WTC11 (cell line): Measurements from ENCODE around the gene CFAP100. TPM values are rescaled to one million over a fixed set of nuclear protein-coding genes. Genes with fewer than 3 reads are reported as not detected.
A peak's percentile ranks its signal among the peaks of the same experiment; 100 is the strongest.

Experiments
- ATAC-seq: fragments of 200-7000 bp; cut with Tn5 transposase; 2 replicates; pipeline ENCODE4 v1.10.0; 2021; ENCODE audit warnings: mild to moderate bottlenecking, moderate library complexity
- CTCF ChIA-PET: fragments of 300-600 bp; sonication (Branson Sonifier 250); formaldehyde crosslinking; loops from one replicate; lab custom pipeline; 2021; ENCODE audit warnings: antibody characterized with exemption; lab: Charles Lee
- POLR2A ChIA-PET: fragments of 350-600 bp; sonication (Branson Sonifier 250); formaldehyde crosslinking; loops from one replicate; lab custom pipeline; 2021; ENCODE audit warnings: antibody characterized with exemption; lab: Charles Lee
- DNase-seq: peaks from one replicate; pipeline ENCODE4 v3.0.0; 2021; ENCODE audit warnings: low spot score
- H3K27ac Mint-ChIP-seq: 2 replicates; pipeline ENCODE4 v1.8.0; 2021; ENCODE audit warnings: mixed read lengths
- H3K27me3 Mint-ChIP-seq: 2 replicates; pipeline ENCODE4 v1.8.0; 2021; ENCODE audit warnings: low read depth, mild to moderate bottlenecking, moderate library complexity, mixed read lengths
- H3K36me3 Mint-ChIP-seq: 2 replicates; pipeline ENCODE4 v1.8.0; 2021; ENCODE audit warnings: mixed read lengths
- H3K4me1 Mint-ChIP-seq: 2 replicates; pipeline ENCODE4 v1.8.0; 2022; ENCODE audit warnings: mixed read lengths
- H3K4me3 Mint-ChIP-seq: 2 replicates; pipeline ENCODE4 v1.8.0; 2021; ENCODE audit warnings: mild to moderate bottlenecking, moderate library complexity, mixed read lengths
- H3K9me3 Mint-ChIP-seq: 2 replicates; pipeline ENCODE4 v1.8.0; 2021; ENCODE audit warnings: mixed read lengths
- FOXP1 ChIP-seq: sonication (generic); formaldehyde crosslinking; IDR thresholded peaks from 2 replicates; pipeline ENCODE4 v1.8.0; 2022; ENCODE audit warnings: missing genetic modification reagents, mild to moderate bottlenecking, moderate library complexity, borderline replicate concordance
- HMGA2 ChIP-seq: fragments of 250-450 bp; sonication (Bioruptor Pico); IDR thresholded peaks from 2 replicates; pipeline ENCODE4 v1.4.0; 2021; ENCODE audit warnings: mild to moderate bottlenecking, moderate library complexity
- JAZF1 ChIP-seq: fragments of 250-450 bp; sonication (Bioruptor Pico); IDR thresholded peaks from 2 replicates; pipeline ENCODE4 v1.9.0; 2021; ENCODE audit warnings: moderate library complexity, mild to moderate bottlenecking, inconsistent platforms
- JUN ChIP-seq: sonication (generic); formaldehyde crosslinking; IDR thresholded peaks from 2 replicates; pipeline ENCODE4 v1.8.0; 2023; ENCODE audit warnings: mild to moderate bottlenecking, missing genetic modification reagents
- MXD4 ChIP-seq: fragments of 250-450 bp; sonication (Bioruptor Pico); IDR thresholded peaks from 2 replicates; pipeline ENCODE4 v1.8.0; 2021; ENCODE audit warnings: mild to moderate bottlenecking, moderate library complexity, borderline replicate concordance
- NFATC4 ChIP-seq: fragments of 250-450 bp; sonication (Bioruptor Pico); IDR thresholded peaks from 2 replicates; pipeline ENCODE4 v1.9.0; 2021; ENCODE audit warnings: mild to moderate bottlenecking
- NFYB ChIP-seq: sonication (generic); formaldehyde crosslinking; conservative IDR thresholded peaks from 2 replicates; pipeline ENCODE4 v1.8.0; 2022; ENCODE audit warnings: low read depth, missing genetic modification reagents
- NR3C1 ChIP-seq: sonication (generic); formaldehyde crosslinking; conservative IDR thresholded peaks from 2 replicates; pipeline ENCODE4 v1.8.1; 2023; ENCODE audit warnings: low read depth, mild to moderate bottlenecking, missing genetic modification reagents
- RELA ChIP-seq: sonication (generic); formaldehyde crosslinking; IDR thresholded peaks from 2 replicates; pipeline ENCODE4 v1.8.1; 2022; ENCODE audit warnings: missing genetic modification reagents, mild to moderate bottlenecking, borderline replicate concordance
- SMAD4 ChIP-seq: sonication (generic); formaldehyde crosslinking; IDR thresholded peaks from 2 replicates; pipeline ENCODE4 v1.8.0; 2022; ENCODE audit warnings: mild to moderate bottlenecking, missing genetic modification reagents
- SOX15 ChIP-seq: fragments of 250-450 bp; sonication (Bioruptor Pico); IDR thresholded peaks from 2 replicates; pipeline ENCODE4 v1.9.0; 2021; ENCODE audit warnings: mild to moderate bottlenecking
- TP53 ChIP-seq: sonication (generic); formaldehyde crosslinking; IDR thresholded peaks from 2 replicates; pipeline ENCODE4 v1.8.1; 2023; ENCODE audit warnings: mild to moderate bottlenecking, missing genetic modification reagents
- ZBTB21 ChIP-seq: sonication (generic); formaldehyde crosslinking; IDR thresholded peaks from 2 replicates; pipeline ENCODE4 v1.8.1; 2023; ENCODE audit warnings: mild to moderate bottlenecking, missing genetic modification reagents, borderline replicate concordance
- ZNF121 ChIP-seq: sonication (generic); formaldehyde crosslinking; IDR thresholded peaks from 2 replicates; pipeline ENCODE4 v1.8.0; 2023; ENCODE audit warnings: missing genetic modification reagents
- total RNA-seq: library from RNA; stranded (reverse); gene quantifications from 3 replicates; pipeline ENCODE4 v1.2.3, GENCODE V29; 2021
- TF ChIP-seq, protein P1 (sequence below): sonication (generic); formaldehyde crosslinking; IDR thresholded peaks from 2 replicates; pipeline ENCODE4 v1.8.1; 2023; ENCODE audit warnings: mild to moderate bottlenecking, missing genetic modification reagents
- TF ChIP-seq, protein P2 (sequence below): sonication (generic); formaldehyde crosslinking; IDR thresholded peaks from 2 replicates; pipeline ENCODE4 v1.8.0; 2022; ENCODE audit warnings: mild to moderate bottlenecking, missing genetic modification reagents
- TF ChIP-seq, protein P3 (sequence below): sonication (generic); formaldehyde crosslinking; IDR thresholded peaks from 2 replicates; pipeline ENCODE4 v1.8.1; 2023; ENCODE audit warnings: mild to moderate bottlenecking, missing genetic modification reagents, moderate library complexity
- TF ChIP-seq, protein P4 (sequence below): sonication (generic); formaldehyde crosslinking; IDR thresholded peaks from 2 replicates; pipeline ENCODE4 v1.8.0; 2022; ENCODE audit warnings: mild to moderate bottlenecking, missing genetic modification reagents
- TF ChIP-seq, protein P5 (sequence below): fragments of 250-450 bp; sonication (Bioruptor Pico); IDR thresholded peaks from 2 replicates; pipeline ENCODE4 v1.9.0; 2021; ENCODE audit warnings: moderate library complexity, mild to moderate bottlenecking, inconsistent platforms, borderline replicate concordance
- TF ChIP-seq, protein P6 (sequence below): sonication (generic); formaldehyde crosslinking; IDR thresholded peaks from 2 replicates; pipeline ENCODE4 v1.8.1; 2022; ENCODE audit warnings: low read depth, mild to moderate bottlenecking, moderate library complexity, missing genetic modification reagents, borderline replicate concordance
- TF ChIP-seq, protein P7 (sequence below): sonication (generic); formaldehyde crosslinking; conservative IDR thresholded peaks from 2 replicates; pipeline ENCODE4 v1.8.1; 2022; ENCODE audit warnings: mild to moderate bottlenecking, missing genetic modification reagents
- TF ChIP-seq, protein P8 (sequence below): sonication (generic); formaldehyde crosslinking; conservative IDR thresholded peaks from 2 replicates; pipeline ENCODE4 v1.8.1; 2023; ENCODE audit warnings: mild to moderate bottlenecking, low read depth, missing genetic modification reagents, moderate library complexity
- TF ChIP-seq, protein P9 (sequence below): fragments of 250-450 bp; sonication (Bioruptor Pico); conservative IDR thresholded peaks from 2 replicates; pipeline ENCODE4 v1.9.0; 2021; ENCODE audit warnings: mild to moderate bottlenecking

Gene CFAP100
- total RNA-seq, 1 experiment from 2014 or later, result not detected

DNA sequence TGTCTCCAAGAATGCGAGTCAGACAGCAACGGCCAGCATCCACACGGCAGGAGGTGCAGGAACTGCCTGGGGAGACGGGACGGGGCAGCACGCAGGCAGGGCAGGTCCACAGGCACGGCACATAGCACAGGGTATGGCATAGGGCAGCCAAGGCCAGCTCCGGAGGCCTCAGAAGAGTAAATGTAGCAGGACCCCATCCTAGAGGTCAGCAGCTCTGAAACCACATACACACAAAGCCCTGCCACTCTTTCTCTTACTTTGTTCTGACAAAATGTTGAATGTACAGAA is 54.1 kb downstream of the CFAP100 start:
- ChIA-PET POLR2A (no interaction called here), CTCF (no interaction called here)
- TF ChIP-seq NFATC4 (CRISPR knock-in tag) (no peak), SMAD4 (CRISPR knock-in tag) (no peak), RELA (CRISPR knock-in tag) (no peak), ZBTB21 (no peak), MXD4 (no peak), TP53 (no peak), ZNF121 (CRISPR knock-in tag) (no peak)
- TF ChIP-seq, protein P1, sequence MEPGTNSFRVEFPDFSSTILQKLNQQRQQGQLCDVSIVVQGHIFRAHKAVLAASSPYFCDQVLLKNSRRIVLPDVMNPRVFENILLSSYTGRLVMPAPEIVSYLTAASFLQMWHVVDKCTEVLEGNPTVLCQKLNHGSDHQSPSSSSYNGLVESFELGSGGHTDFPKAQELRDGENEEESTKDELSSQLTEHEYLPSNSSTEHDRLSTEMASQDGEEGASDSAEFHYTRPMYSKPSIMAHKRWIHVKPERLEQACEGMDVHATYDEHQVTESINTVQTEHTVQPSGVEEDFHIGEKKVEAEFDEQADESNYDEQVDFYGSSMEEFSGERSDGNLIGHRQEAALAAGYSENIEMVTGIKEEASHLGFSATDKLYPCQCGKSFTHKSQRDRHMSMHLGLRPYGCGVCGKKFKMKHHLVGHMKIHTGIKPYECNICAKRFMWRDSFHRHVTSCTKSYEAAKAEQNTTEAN, result no peak
- TF ChIP-seq, protein P2, sequence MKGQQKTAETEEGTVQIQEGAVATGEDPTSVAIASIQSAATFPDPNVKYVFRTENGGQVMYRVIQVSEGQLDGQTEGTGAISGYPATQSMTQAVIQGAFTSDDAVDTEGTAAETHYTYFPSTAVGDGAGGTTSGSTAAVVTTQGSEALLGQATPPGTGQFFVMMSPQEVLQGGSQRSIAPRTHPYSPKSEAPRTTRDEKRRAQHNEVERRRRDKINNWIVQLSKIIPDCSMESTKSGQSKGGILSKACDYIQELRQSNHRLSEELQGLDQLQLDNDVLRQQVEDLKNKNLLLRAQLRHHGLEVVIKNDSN (CRISPR knock-in tag), result no peak
- TF ChIP-seq, protein P3, sequence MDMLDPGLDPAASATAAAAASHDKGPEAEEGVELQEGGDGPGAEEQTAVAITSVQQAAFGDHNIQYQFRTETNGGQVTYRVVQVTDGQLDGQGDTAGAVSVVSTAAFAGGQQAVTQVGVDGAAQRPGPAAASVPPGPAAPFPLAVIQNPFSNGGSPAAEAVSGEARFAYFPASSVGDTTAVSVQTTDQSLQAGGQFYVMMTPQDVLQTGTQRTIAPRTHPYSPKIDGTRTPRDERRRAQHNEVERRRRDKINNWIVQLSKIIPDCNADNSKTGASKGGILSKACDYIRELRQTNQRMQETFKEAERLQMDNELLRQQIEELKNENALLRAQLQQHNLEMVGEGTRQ (CRISPR knock-in tag), result no peak
- TF ChIP-seq, protein P4, sequence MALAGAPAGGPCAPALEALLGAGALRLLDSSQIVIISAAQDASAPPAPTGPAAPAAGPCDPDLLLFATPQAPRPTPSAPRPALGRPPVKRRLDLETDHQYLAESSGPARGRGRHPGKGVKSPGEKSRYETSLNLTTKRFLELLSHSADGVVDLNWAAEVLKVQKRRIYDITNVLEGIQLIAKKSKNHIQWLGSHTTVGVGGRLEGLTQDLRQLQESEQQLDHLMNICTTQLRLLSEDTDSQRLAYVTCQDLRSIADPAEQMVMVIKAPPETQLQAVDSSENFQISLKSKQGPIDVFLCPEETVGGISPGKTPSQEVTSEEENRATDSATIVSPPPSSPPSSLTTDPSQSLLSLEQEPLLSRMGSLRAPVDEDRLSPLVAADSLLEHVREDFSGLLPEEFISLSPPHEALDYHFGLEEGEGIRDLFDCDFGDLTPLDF (CRISPR knock-in tag), result no peak
- TF ChIP-seq, protein P5, sequence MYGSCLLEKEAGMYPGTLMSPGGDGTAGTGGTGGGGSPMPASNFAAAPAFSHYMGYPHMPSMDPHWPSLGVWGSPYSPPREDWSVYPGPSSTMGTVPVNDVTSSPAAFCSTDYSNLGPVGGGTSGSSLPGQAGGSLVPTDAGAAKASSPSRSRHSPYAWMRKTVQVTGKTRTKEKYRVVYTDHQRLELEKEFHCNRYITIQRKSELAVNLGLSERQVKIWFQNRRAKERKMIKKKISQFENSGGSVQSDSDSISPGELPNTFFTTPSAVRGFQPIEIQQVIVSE, result no peak
- TF ChIP-seq, protein P6, sequence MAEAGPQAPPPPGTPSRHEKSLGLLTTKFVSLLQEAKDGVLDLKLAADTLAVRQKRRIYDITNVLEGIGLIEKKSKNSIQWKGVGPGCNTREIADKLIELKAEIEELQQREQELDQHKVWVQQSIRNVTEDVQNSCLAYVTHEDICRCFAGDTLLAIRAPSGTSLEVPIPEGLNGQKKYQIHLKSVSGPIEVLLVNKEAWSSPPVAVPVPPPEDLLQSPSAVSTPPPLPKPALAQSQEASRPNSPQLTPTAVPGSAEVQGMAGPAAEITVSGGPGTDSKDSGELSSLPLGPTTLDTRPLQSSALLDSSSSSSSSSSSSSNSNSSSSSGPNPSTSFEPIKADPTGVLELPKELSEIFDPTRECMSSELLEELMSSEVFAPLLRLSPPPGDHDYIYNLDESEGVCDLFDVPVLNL (CRISPR knock-in tag), result no peak
- Mint-ChIP-seq H3K36me3 (peaks cover 22% of the 10 kb centered on the region), H3K27ac (no peak overlapping the region), H3K9me3 (no peaks in the 10 kb centered on the region), H3K4me3 (no peak overlapping the region), H3K4me1 (peaks cover 16% of the 10 kb centered on the region), H3K27me3 (no peaks in the 10 kb centered on the region)
- ATAC-seq (no peak), DNase-seq (no peak)

DNA sequence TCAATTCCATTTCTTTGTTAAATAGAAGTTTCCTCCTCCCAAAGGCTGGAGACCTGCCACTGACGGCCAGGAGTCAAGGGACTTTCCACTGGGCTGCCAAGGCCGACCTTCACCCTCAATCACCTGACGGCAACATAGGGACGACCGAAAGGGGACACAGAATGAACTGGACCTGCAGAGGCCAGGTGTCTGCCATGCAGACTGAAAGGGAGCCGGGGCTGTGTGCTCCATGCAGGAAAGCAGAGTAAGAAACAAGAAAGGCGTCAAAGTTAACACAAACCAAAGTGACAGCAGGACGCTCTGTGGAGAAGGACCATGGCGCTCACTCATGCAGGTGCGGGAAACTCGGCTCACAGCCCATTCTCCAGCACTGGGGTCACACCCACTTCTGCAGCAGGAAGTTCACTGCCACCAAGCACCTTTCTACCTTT is 54.9 kb downstream of the CFAP100 start:
- POLR2A ChIA-PET, result no interaction called here
- CTCF ChIA-PET, result no interaction called here
- no peak for ATAC-seq
- Mint-ChIP-seq H3K36me3 (peaks cover 25% of the 10 kb centered on the region), H3K27me3 (no peaks in the 10 kb centered on the region), H3K9me3 (no peaks in the 10 kb centered on the region), H3K4me1 (peaks cover 16% of the 10 kb centered on the region), H3K4me3 (no peak overlapping the region), H3K27ac (peak overlapping the region; percentile 76)
- DNase-seq, result no peak
- TF ChIP-seq JAZF1 (no peak), NR3C1 (CRISPR knock-in tag) (no peak), HMGA2 (CRISPR knock-in tag) (no peak), SOX15 (CRISPR knock-in tag) (no peak), SMAD4 (CRISPR knock-in tag) (no peak), FOXP1 (CRISPR knock-in tag) (no peak), JUN (no peak), NFYB (CRISPR knock-in tag) (no peak)
- TF ChIP-seq, protein P7, sequence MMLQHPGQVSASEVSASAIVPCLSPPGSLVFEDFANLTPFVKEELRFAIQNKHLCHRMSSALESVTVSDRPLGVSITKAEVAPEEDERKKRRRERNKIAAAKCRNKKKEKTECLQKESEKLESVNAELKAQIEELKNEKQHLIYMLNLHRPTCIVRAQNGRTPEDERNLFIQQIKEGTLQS, result no peak
- TF ChIP-seq, protein P8, sequence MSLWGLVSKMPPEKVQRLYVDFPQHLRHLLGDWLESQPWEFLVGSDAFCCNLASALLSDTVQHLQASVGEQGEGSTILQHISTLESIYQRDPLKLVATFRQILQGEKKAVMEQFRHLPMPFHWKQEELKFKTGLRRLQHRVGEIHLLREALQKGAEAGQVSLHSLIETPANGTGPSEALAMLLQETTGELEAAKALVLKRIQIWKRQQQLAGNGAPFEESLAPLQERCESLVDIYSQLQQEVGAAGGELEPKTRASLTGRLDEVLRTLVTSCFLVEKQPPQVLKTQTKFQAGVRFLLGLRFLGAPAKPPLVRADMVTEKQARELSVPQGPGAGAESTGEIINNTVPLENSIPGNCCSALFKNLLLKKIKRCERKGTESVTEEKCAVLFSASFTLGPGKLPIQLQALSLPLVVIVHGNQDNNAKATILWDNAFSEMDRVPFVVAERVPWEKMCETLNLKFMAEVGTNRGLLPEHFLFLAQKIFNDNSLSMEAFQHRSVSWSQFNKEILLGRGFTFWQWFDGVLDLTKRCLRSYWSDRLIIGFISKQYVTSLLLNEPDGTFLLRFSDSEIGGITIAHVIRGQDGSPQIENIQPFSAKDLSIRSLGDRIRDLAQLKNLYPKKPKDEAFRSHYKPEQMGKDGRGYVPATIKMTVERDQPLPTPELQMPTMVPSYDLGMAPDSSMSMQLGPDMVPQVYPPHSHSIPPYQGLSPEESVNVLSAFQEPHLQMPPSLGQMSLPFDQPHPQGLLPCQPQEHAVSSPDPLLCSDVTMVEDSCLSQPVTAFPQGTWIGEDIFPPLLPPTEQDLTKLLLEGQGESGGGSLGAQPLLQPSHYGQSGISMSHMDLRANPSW (CRISPR knock-in tag), result no peak
- TF ChIP-seq, protein P6 (CRISPR knock-in tag), result no peak
- TF ChIP-seq, protein P9, sequence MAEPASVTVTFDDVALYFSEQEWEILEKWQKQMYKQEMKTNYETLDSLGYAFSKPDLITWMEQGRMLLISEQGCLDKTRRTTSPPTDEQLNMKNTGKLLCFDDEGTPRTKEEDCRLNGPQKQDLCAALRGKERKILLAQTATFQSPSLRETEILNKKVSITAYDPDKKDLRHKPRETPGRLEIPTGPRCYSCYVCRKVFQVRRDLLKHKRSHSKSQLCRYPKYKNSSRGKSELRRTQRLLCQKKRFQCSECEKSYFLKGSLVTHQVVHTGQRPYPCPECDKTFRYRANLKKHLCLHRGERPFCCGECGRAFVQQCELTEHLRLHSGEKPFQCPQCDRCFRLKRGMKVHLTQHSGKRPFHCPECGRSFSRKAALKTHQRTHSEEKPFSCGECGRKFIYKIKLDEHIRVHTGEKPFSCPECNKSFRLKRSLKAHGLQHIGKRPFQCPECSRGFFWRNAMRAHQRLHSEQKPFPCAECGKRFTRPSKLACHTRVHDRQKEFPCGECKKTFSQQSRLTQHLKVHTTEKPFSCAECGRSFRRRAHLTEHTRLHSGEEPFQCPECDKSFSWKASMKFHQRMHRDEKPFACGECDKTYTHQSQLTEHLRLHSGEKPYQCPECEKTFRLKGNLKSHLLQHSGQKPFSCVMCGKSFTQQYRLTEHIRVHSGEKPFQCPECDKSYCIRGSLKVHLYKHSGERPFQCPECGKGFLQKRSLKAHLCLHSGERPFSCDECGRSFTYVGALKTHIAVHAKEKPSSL (CRISPR knock-in tag), result no peak
